ENCODE data around the gene ELL3.
"Not testable (repeated sequence)": the region's sequence is repeated elsewhere in the genome, so short reads cannot be mapped to it uniquely, and the experiment has no call there.

ELL3 gene, protein sequence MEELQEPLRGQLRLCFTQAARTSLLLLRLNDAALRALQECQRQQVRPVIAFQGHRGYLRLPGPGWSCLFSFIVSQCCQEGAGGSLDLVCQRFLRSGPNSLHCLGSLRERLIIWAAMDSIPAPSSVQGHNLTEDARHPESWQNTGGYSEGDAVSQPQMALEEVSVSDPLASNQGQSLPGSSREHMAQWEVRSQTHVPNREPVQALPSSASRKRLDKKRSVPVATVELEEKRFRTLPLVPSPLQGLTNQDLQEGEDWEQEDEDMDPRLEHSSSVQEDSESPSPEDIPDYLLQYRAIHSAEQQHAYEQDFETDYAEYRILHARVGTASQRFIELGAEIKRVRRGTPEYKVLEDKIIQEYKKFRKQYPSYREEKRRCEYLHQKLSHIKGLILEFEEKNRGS

DNA sequence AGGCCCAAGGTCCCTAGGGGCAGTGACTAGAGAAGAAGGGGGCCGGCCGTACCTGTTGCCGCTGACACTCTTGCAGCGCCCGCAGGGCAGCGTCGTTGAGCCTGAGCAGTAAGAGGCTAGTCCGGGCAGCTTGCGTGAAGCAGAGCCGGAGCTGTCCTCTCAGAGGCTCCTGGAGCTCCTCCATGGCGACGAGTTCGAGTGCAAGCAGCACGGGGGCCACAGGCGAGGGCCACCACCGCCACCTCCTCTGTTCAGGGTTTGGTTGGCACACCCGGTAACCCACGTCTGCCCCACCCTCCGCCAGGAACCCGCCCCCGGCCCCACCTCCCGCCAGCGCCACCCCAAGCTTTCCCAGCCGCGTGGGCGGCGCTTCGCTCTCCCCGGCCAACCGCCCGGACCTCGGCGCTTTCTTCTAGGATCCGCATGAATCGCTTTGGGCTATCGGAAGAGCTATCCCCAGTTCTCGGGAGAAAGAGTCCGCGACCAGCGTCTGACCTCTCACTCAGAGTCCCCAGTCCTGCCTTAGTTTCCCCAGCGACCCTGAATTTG lies at the start of gene ELL3:
ELL3 (minus strand) TSS at position 249 of the 549 bp plus-strand sequence; CDS start at position 184, 65 bp downstream.
- in situ Hi-C loops (cut with MboI; ENCODE audit: low sequenced_read_pairs, unreplicated experiment) = no loop called here
- TF ChIP-seq, protein P1, sequence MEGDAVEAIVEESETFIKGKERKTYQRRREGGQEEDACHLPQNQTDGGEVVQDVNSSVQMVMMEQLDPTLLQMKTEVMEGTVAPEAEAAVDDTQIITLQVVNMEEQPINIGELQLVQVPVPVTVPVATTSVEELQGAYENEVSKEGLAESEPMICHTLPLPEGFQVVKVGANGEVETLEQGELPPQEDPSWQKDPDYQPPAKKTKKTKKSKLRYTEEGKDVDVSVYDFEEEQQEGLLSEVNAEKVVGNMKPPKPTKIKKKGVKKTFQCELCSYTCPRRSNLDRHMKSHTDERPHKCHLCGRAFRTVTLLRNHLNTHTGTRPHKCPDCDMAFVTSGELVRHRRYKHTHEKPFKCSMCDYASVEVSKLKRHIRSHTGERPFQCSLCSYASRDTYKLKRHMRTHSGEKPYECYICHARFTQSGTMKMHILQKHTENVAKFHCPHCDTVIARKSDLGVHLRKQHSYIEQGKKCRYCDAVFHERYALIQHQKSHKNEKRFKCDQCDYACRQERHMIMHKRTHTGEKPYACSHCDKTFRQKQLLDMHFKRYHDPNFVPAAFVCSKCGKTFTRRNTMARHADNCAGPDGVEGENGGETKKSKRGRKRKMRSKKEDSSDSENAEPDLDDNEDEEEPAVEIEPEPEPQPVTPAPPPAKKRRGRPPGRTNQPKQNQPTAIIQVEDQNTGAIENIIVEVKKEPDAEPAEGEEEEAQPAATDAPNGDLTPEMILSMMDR (IDR thresholded peaks at IDR 0.05; ENCODE audit: borderline replicate concordance, control extremely low read depth, extremely low read depth, insufficient read depth, missing control alignments) = no peak
- DNase-seq (ENCODE audit: low spot score) = peak; percentile 72

DNA sequence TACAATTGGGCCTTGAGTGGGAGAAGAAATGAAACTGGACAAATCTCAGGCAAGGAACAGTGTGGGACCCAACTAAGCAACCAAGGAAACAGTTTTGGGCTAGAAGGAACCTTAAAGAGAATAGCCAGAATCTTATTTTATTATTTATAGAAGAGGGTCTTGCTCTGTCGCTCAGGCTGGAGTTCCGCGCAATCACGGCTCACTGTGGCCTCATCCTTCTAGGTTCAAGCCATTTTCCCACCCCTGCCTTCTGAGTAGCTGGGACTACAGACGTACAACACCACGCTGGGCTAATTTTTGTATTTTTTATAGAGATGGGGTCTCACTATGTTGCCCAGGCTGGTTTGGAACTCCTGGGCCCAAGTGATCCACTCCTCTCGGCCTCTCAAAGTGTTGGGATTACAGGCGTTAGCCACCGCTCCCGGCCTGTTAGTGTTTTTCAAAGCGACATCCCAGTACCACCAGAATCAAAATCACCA lies 49.3 kb upstream of the ELL3 start:
- TF ChIP-seq, protein P1 (IDR thresholded peaks at IDR 0.05; ENCODE audit: borderline replicate concordance, control extremely low read depth, extremely low read depth, insufficient read depth, missing control alignments) = no peak
- in situ Hi-C loops (cut with MboI; ENCODE audit: low sequenced_read_pairs, unreplicated experiment) = no loop called here
- DNase-seq (ENCODE audit: low spot score) = no peak

DNA sequence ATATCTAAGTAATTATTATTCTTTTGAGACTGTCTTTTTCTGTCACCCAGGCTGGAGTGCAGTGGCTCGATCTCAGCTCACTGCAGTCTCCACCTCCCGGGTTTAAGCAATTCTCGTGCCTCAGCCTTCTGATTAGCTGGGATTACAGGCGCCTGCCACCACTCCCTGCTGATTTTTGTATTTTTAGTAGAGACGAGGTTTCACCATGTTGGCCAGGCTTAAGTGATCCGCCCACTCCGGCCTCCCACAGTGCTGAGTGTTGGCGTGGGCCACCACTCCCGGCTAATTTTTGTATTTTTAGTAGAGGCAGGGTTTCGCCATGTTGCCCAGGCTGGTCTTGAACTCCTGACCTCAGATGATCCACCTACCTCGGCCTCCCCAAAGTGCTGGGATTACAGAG lies 48.5 kb upstream of the ELL3 start:
- not testable (repeated sequence) for DNase-seq (ENCODE audit: low spot score)

DNA sequence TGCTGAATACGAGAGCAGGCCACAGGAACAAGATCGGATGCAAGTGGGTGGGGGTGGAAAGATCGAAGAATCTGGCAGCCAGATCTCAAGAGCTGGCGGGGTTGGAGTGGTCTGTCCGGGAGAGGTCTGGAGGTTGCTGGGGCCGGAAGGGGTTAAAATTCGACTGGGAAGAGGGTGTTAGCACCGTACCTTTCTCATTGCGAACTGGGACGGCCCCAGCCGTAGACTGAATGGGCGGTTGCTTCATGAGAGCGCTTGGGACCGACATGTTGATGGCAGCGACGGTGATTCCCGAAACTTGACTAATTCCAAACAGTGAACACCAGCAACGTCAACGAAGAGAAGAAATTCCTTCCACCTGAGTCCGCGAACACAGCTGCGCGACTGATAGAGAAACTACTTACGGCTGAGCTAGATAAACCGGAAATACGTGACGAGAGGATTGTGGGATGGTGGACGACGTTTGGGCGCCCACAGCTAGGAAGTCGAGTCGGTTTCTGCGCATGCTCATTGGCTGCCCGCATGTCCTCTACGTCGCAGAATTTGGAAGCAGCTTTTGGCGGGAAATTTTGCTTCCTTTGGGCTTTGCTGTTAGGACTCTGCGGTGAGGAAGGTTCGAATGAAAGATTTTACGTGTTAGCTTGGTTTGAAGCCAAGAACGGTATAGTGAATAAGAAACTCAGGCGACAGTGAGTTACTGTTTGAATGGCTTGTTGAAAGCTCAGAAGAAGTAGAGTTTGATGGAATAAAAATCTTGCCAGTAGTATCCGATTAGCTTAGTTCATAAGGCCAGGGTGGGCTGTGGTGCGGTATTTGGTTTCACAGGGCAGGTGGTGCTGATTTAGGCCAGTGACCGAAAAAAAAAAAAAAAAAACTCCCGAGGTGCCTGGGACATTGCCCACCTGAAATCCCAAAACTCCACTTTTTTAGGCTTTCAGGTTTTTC lies 47.8 kb upstream of the ELL3 start, which contains the start of gene MFAP1:
MFAP1 (minus strand) TSS at position 389 of the 945 bp plus-strand sequence; CDS start at position 268, 121 bp downstream.
- DNase-seq (ENCODE audit: low spot score) = peak; percentile 92
- in situ Hi-C loops (cut with MboI; ENCODE audit: low sequenced_read_pairs, unreplicated experiment) = no loop called here
- TF ChIP-seq, protein P1 (IDR thresholded peaks at IDR 0.05; ENCODE audit: borderline replicate concordance, control extremely low read depth, extremely low read depth, insufficient read depth, missing control alignments) = no peak

More for the DNA sequence above, 48.5 kb upstream of the ELL3 start:
- in situ Hi-C loops (cut with MboI; ENCODE audit: low sequenced_read_pairs, unreplicated experiment) = not testable (repeated sequence)

DNA sequence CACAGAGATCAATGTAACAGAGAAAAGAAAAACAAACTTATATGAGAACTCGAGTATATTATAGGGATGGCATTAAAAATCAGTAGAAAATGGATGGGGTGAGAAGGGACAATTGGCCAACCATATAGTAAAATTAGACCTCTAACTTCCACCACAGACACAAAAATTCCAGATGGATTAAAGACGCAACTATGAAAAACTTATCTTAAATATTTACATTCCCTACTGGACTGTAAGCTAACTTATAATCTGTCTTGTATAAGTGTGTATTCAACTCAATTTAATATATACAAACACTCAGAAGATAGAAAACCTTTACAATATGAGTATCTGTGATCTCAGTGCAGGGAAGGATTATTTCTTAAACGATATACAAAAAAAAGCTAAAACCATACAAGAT lies 44.7 kb upstream of the ELL3 start:
- TF ChIP-seq, protein P1 (IDR thresholded peaks at IDR 0.05; ENCODE audit: borderline replicate concordance, control extremely low read depth, extremely low read depth, insufficient read depth, missing control alignments) = no peak
- DNase-seq (ENCODE audit: low spot score) = no peak
- in situ Hi-C loops (cut with MboI; ENCODE audit: low sequenced_read_pairs, unreplicated experiment) = no loop called here

DNA sequence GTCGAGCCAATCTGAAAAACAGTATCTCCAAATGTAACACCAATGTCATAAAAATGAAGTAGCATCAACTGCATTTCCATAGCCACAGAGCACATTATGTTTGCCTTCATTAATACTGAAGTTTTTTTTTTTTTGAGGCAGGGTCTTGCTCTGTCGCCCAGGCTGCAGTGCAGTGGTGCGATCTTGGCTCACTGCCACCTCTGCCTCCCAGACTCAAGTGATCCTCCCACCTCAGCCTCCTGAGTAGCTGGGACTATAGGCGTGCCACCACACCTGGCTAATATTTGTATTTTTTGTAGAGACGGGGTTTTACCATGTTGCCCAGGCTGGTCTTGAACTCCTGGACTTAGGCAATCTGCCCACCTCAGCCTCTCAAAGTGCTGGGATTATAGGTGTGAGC lies 38.3 kb upstream of the ELL3 start:
- DNase-seq (ENCODE audit: low spot score); in situ Hi-C loops (cut with MboI; ENCODE audit: low sequenced_read_pairs, unreplicated experiment): not testable (repeated sequence)

DNA sequence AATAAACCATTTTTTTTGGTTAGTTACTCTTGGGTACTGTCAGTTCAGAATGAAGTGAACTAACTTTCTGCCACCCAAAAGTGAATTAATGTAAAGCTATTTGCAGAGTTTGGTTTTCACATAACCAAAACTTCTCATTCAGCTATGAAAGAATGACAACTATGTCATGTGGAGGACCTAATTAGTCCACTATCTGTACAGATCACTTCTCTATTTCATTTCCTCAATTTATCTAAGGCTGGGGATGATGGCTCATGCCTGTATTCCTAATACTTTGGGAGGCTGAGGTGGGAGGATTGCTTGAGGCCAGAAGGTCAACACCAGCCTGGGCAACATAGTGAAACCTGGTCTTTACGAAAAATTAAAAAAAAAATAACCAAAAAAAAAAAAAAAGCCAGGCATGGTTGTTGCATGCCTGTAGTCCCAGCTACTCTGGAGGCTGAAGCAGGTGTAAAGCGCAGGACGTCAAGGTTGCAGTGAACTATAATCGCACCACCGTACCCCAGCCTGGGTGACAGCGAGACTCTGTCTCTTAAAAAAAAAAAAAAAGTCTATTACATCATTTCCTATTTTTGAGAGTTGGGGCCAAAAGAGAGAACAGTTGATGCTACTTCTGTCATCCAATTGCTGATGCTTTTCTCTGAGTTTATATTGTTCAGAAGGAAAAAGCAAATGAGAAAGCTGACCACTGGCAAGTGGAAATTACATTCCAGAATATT lies 32.4 kb upstream of the ELL3 start:
- in situ Hi-C loops (cut with MboI; ENCODE audit: low sequenced_read_pairs, unreplicated experiment) = no loop called here
- DNase-seq (ENCODE audit: low spot score) = peak; percentile 65

More for the DNA sequence above, 32.4 kb upstream of the ELL3 start:
- TF ChIP-seq, protein P1 (IDR thresholded peaks at IDR 0.05; ENCODE audit: borderline replicate concordance, control extremely low read depth, extremely low read depth, insufficient read depth, missing control alignments) = no peak

Data from GM13976 (cell line).